ENCODE data around the gene NIPSNAP3A.

DNA sequence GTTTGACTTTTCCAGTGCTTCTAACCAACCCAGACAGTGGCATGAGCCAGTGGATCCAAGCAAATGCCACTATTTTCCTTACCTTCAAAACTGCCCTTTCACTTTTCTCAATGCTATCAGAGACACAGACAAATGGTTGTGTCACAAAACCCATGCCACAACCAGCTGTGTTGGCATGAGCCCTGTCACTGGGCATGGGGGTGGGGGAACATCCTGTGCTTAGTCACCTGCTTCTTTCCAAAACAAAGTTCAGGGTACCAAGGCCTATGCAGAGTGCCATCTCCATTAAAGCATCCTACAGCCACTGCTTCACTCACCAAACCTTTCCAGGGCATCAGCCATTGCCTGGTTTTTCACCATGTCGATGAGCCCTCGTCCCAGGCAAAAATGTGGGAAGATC lies 46.6 kb downstream of the NIPSNAP3A start:
- TF ChIP-seq CTCF (IDR thresholded peaks at IDR 0.05) (no peak), POLR2A (IDR thresholded peaks at IDR 0.05) (no peak)

Measured in vagina (tissue), 2 donors.